ENCODE data around the gene MPO.

MPO gene

GRCh38 chr17:58229384-58229783, 51.4 kb downstream of the MPO start:
- no peak for DNase-seq

- DNase-seq = no peak
Measured at GRCh38 chr17:58228679-58229078, 52.1 kb downstream of the MPO start.

- no peak for DNase-seq
Measured at GRCh38 chr17:58227733-58228132, 53.0 kb downstream of the MPO start.

GRCh38 chr17:58224315-58224714, 56.4 kb downstream of the MPO start:
- DNase-seq = no peak

All from NCI-H1694 treated with DMSO at 0.1 percent for 48 hours (cell line).